Endothelial cell (in vitro differentiated cells): ENCODE data around the gene TAF4. TPM values are rescaled to one million over a fixed set of nuclear protein-coding genes. Genes with fewer than 3 reads are reported as not detected.

ENCODE experiments used
- DNase-seq: peaks from one replicate; pipeline ENCODE4 v3.0.0; 2021; ENCODE audit warnings: low spot score
- H3K27ac Mint-ChIP-seq: one replicate; pipeline ENCODE4 v1.8.0; 2021; ENCODE audit warnings: mixed read lengths, inconsistent platforms; ENCODE audit not compliant: unreplicated experiment
- H3K27me3 Mint-ChIP-seq: one replicate; pipeline ENCODE4 v1.8.0; 2021; ENCODE audit warnings: mild to moderate bottlenecking, moderate library complexity, mixed read lengths, inconsistent platforms; ENCODE audit not compliant: unreplicated experiment
- H3K36me3 Mint-ChIP-seq: one replicate; pipeline ENCODE4 v1.8.0; 2021; ENCODE audit warnings: mild to moderate bottlenecking, low read depth, mixed read lengths, inconsistent platforms; ENCODE audit not compliant: unreplicated experiment
- H3K4me1 Mint-ChIP-seq: one replicate; pipeline ENCODE4 v1.8.0; 2021; ENCODE audit warnings: mild to moderate bottlenecking, mixed read lengths, inconsistent platforms; ENCODE audit not compliant: unreplicated experiment
- H3K4me3 Mint-ChIP-seq: one replicate; pipeline ENCODE4 v1.8.0; 2021; ENCODE audit warnings: mild to moderate bottlenecking, mixed read lengths, inconsistent platforms; ENCODE audit not compliant: unreplicated experiment
- H3K9me3 Mint-ChIP-seq: one replicate; pipeline ENCODE4 v1.8.0; 2021; ENCODE audit warnings: mixed read lengths, inconsistent platforms; ENCODE audit not compliant: unreplicated experiment
- CTCF ChIP-seq: fragments of 200-600 bp; sonication (generic); IDR thresholded peaks from one replicate; pipeline ENCODE4 v1.5.0; 2021; ENCODE audit warnings: antibody characterized with exemption; ENCODE audit not compliant: unreplicated experiment
- total RNA-seq: library from RNA; stranded (reverse); fragmentation: NEBNext Ultra II Directional; extraction: Animal tissue kit (Norgen Biotek cat#: 25700); gene quantifications from one replicate; pipeline ENCODE4 v1.2.1, GENCODE V29; 2021; ENCODE audit not compliant: unreplicated experiment

The TAF4 gene
- total RNA-seq, 1 donor from 2014 or later: 14.2 TPM

- no peak for TF ChIP-seq CTCF
- H3K4me3 Mint-ChIP-seq: no peak overlapping the region
Measured at GRCh38 chr20:62011938-62012534, 53.6 kb downstream of the TAF4 start.

GRCh38 chr20:62011403-62011790, 54.3 kb downstream of the TAF4 start:
- Mint-ChIP-seq H3K36me3 (peaks cover 30% of the 10 kb centered on the region), H3K27me3 (peaks cover 12% of the 10 kb centered on the region), H3K27ac (no peak overlapping the region), H3K4me3 (no peak overlapping the region), H3K9me3 (no peaks in the 10 kb centered on the region), H3K4me1 (peaks cover 5% of the 10 kb centered on the region)
- DNase-seq: no peak
- TF ChIP-seq CTCF: no peak

More at GRCh38 chr20:62011938-62012534, 53.6 kb downstream of the TAF4 start:
- DNase-seq: no peak
- H3K27me3 Mint-ChIP-seq: peaks cover 12% of the 10 kb centered on the region
- peaks cover 5% of the 10 kb centered on the region for H3K4me1 Mint-ChIP-seq
- H3K36me3 Mint-ChIP-seq: peaks cover 30% of the 10 kb centered on the region
- no peak overlapping the region for H3K27ac Mint-ChIP-seq
- no peaks in the 10 kb centered on the region for H3K9me3 Mint-ChIP-seq

DNA sequence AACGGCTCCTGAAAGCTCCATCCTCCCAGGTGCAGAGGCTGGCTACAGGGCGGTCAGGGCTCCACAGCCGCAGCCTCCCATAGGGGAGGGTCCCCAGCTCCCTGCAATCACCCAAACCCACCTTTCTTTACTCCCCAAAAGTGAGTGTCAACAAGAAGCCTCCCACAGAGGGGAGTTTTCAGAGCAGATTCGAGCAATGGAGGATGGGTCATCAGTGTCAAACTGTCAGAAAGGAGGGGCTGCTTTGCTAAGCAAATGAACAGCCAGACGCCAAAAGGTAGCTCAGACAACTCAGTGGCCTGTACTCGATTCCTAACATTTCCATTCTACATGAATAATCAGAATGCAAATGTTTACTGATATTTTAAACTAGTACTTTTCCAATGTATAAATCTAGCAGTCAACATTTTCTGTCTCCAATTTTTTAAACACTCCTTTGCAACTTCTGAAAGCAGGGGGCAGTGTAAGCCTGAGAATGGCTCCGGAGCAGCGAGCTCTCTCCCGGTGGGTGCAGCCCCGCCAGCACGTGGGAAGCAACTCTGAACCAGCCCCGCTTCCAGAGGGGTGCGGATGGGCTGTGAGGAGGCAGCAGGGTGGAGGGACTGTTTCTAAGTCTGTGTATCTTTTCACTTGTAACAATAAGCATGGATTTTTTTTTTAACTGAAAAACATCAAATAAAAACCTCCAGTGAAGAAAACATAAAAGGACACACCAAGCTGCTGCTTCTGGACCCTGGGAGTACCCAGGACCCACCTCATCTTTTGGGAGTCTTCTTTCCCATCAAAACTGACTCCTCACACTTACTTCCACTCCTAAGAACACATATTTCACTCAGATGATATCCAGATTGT, 54.9 kb downstream of the TAF4 start:
- DNase-seq: peak; percentile 65
- Mint-ChIP-seq H3K27ac (no peak overlapping the region), H3K4me1 (peaks cover 5% of the 10 kb centered on the region), H3K36me3 (peaks cover 34% of the 10 kb centered on the region), H3K4me3 (no peak overlapping the region), H3K27me3 (peaks cover 12% of the 10 kb centered on the region), H3K9me3 (no peaks in the 10 kb centered on the region)
- TF ChIP-seq CTCF: peak; percentile 64

DNA sequence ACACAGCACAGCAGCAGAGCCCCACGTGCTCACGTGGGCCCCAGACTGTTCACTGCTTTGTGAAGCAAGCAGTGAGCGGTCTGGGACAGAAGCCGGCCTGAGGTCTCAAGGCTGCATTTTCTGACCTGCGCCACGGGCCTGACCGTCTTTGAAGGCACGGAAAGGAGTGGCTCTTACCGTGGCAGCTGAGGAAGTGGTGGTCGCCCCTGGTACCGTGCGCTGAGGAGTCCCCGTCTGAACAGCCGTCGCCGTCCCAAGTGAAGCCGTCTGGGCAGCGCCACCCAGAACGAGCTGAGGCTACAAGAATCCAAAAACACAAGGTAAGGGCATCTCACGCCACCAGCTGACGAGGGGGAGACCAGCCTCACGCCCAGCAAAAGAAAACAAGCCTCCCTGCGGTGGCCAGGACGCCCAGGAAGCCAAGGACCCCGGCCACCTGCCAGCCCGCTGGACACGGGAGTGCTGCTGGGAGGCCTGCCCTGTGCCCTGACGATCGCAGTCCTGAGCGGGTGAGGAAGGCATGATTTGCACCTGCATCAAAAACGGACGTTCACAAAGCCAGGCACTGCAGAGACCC, 55.7 kb downstream of the TAF4 start:
- no peak for DNase-seq
- Mint-ChIP-seq H3K4me3 (no peak overlapping the region), H3K27me3 (peaks cover 12% of the 10 kb centered on the region), H3K36me3 (peaks cover 38% of the 10 kb centered on the region), H3K9me3 (no peaks in the 10 kb centered on the region), H3K27ac (no peak overlapping the region), H3K4me1 (peaks cover 3% of the 10 kb centered on the region)
- TF ChIP-seq CTCF: no peak
